A172 (cell line): ENCODE results near the gene ACTR5. TPM values are rescaled to one million over a fixed set of nuclear protein-coding genes. Genes with fewer than 3 reads are reported as not detected.

ENCODE experiments used
- DNase-seq: peaks from one replicate; pipeline ENCODE4 v3.0.0-alpha.2; 2015; ENCODE audit warnings: low spot score
- total RNA-seq: library from RNA; depleted of rRNA; stranded (reverse); fragments of >200 nt; shearing (Covaris generic); gene quantifications from 2 replicates; pipeline ENCODE4 v1.2.3, GENCODE V29; 2014; rRNA removed

Gene ACTR5
- total RNA-seq, result 9.4 and 12.0 TPM in 2 replicates

DNA sequence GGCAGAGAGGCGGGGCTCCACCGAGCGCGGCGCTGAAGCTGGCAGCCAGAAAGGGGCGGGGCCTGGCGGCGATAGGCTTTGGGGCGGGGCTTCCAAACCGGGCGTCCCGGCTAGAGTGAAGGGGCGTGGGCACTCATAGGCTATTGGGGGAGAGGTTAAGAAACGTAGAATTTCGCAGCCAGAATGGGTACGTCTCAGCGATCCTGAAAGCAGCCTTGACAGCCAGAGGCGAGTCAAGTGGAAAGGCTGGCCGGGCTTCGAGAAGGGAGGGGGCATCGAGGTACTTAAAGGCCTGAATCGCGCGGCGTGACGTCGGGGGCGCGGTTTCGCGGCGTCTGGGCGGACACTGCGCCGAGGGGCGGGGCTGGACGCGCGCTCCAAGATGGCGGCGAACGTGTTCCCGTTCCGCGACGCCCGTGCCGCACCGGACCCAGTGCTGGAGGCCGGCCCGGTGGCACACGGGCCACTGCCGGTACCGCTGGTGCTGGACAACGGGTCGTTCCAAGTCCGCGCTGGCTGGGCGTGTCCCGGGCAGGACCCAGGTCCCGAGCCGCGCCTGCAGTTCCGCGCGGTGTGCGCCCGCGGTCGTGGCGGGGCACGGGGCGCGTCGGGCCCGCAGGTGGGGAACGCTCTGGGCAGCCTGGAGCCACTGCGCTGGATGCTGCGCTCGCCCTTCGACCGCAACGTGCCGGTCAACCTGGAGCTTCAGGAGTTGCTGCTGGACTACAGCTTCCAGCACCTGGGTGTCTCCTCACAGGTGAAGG, at the start of gene ACTR5:
ACTR5 (plus strand) TSS at position 364 of the 764 bp plus-strand sequence; CDS start at position 383, 19 bp downstream.
- peak; percentile 77 for DNase-seq

DNA sequence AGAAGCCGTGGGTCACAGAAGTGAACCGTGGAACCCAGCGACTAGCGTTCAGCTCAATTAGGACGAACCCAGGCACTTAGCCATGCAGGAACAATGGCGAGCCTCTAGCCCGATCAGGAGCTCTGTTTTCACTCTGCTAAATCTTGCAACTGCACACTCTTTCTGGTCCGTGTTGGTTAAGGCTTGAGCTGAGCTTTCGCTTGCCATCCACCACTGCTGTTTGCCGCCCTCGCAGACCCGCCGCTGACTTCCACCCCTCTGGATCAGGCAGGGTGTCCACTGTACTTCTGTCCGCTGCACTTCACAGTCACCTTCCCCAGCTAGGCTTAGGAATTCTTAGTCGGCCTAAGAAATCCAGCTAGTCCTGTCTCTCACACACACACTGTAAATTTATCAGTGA, 49.7 kb upstream of the ACTR5 start:
- no peak for DNase-seq

DNA sequence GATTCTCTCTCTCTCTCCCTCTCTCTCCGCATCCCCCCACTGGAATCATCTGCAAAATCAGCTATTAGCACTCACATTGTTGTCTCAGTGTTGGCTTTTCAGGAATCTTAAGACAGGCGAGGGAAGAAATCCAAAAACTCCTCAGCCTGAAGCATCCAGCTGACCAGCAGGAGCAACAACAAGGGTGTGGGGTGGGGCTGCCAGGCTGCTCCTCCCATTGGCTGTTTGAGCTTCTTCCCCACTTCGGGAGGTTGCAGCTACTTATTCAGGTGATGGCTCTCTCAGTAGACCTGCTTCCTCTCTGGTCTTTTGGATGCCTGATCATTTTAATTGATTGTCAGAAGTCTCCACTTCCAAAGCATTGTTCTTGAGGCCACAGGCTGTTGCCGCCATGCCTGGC, 48.1 kb upstream of the ACTR5 start:
- no peak for DNase-seq

DNA sequence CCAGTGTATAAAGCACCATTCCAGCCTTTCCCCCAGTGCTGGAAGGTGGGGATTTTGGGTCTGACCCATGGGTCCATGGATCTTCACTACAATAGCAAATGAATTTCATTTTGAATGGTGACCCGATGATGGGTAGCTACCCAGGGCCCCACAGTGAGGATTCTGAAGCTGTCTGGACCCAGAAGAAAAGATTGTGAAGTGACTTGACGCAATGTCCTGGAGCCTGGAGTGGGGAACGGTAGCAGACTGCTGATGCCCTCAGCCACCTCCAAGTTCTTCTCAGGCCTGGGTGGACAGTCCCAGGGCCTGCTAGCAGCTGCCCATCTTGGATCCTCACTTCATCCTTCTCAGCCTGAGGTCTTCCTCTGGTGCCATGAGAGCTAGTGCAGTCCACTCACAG, 47.3 kb upstream of the ACTR5 start:
- no peak for DNase-seq

DNA sequence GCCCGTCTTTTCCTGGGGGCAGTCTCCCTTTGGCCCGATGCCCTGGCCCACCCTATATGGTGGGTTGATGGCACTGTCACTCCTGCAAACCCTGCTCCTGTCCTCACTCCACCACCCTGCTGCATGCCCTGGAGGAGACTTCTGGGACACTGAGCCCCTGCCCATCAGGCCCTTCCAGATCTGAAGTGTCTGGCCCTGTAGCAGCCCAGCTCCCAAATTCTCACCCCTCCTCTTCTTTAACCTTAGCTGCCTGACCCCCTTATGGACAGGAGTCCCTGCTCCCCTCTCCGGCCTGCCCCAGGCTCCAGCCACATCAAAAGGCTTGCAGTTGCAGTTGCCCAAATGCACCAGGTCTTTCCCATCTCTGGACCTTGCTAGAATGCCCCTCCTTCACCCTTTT, 44.7 kb upstream of the ACTR5 start:
- DNase-seq, result no peak

DNA sequence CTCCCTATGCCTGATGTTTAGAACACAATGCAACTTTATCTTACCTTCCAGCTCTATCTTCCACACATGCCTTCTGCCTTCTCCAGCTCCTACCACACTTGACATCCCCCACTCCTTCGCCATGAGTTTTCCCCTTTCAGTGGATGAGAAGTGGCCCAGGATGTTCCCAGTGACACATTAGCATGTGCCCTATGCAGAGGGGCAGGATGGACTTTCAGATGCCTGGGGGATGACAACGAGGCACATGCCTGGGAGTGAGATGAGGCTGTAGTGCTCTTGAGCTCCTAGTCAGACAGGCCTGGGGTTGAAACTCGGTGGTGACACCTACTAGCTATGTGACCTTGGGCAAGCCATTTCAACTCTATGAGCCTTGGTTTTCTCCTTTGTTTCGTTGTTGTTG, 44.1 kb upstream of the ACTR5 start:
- no peak for DNase-seq

DNA sequence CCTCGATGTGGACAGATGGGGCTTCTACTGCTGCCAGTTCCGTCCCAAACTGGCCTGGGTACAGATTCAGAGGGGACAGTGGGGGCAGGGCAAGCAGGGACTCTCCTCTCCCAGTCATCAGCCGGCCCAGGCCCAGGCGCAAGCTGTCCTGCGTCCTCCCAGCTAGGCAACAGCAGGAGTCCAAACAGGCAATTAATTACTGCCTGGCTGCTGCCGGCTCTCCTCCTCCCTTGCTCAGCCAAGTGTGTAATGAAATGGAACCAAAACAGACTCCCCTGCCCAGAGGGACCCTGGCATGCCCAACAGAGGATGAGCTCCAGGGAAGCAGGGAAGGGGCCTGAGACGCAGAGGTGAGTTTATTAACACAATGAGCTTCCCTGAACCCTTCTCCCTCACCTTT, 41.8 kb upstream of the ACTR5 start:
- no peak for DNase-seq

DNA sequence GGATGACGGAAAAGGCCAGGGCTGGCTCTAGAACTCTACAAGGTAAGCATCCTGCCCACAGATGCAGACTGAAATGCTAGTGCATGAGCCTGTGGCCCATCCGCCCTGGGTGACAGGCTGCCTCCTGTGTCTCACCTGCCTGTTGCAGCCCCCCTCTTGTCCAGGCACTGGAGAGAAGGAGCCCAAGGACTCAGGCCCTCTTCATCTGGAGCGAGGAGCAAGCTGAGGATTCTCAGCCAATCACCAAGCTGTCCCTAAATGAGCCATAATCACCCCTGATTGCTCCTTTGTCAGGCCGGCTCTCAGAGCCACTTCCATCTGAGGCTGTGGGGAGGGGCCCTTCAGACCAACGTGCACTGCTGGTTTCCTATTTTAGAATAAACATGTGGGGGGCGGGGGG, 34.0 kb upstream of the ACTR5 start:
- DNase-seq, result no peak

DNA sequence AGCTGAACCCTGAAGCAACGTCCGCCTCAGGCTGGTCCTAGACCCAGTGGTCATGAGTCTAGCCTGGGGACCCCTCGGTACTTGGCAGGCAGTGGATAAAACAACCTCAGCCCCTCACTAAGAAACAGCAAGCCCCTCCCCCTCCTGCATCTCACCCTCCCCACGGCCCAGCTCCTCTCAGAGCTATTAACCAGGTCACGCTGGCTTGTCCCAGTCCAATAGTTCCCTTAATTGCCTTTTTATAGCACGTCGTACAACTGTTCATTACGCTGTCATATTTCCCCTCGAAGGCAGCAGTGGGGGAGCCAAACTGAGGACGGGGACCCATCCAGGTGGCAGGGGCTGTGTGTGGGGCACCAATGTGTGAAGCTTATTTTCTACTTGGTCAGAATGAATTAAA, 32.6 kb upstream of the ACTR5 start:
- no peak for DNase-seq

DNA sequence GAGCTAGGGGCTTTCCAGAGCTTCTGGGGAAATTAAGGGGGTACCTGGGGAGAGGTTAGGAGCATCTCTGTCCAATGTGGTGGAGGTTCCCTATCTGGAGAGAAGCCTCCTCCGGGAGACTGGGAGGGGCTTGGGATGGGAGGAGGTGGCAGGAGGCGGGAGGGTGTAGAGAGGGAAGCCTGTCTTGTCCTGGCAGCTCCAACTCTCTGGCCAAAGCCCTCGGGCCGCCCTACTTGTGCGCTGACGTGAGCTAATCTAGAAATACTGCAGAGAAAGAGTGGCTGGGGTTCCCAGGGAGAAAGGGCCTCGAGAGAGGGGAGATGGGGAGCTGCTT, 25.6 kb upstream of the ACTR5 start:
- DNase-seq, result no peak

DNA sequence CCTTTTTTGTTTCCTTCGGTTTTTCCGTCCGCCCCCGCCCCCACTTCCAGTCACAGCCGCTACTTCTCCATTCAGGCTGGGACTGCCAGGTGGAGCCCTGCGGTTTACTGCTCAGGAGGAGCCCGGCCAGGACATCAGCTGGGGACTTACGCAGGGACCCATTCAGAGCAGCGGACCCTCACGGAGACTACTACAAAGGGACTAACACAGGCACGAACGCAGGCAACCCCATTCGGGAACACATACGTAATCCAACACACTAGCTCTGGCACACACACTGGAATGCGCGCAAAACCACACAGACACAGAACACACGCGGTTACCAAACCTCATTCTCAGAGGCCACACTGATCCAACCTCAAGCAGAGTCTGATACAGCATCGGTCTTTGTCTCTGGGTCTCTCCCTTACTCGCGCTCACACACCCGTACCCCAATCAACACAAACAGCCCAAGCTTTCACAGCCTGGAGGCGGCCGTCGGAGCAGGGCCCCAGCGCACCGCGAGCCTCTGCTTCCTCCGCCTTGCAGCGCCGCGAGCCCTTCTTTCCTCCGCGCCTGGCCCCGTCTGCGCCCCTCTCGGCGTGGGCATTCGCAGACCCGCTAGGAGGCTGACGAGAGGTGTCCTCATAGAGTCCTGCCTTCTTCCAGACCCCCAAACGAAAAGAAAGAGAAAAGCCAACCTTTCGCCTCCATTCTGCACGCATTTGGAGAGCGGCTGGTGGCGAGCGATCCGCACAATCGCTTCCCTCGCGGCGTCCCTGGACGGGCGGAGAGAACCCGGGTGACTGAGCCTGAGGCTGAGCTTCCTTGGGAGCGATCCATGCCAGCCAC, 25.0 kb upstream of the ACTR5 start:
- DNase-seq, result no peak

DNA sequence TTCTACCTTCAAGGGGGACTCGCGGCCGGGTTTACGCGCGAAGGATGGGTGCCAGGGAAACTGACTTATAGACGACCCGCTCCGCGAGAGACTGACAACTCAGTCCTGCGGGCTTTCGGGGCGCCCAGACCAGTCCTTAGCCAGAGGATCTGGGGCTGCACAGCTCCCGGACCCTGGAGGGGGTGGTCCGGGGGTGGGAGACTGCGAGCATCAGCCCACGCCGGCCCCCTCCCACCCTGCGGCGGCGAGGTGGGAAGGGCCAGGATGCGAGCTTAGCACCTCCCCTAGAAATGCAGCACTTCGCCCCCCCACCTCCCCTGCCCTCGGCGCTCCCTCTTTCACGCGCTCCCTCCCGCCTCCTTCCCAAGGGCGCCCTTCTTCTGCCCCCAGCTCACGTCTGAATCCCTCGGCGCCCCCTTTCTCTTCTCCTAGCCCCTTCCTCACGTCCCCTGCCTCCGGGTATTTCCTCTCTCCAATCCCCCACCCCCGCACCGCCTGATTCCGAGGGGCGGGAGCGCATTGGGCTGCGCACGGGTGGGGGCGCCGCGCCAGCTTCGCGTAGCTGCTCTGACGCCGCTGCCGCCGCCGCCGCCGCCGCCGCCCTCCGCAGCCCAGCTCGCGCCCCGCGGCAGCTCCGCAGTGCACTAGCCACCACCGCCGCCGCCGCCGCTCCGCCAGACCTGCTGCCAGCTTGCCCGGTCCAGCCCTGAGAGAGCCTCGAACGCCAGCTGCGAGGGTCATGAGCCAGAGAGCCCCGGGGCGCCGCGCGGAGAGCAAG, 24.2 kb upstream of the ACTR5 start, which contains the start of gene SLC32A1:
SLC32A1 (plus strand) TSS at position 639 of the 778 bp plus-strand sequence. CDS start 239 bp downstream, outside the sequence.
- DNase-seq, result no peak

DNA sequence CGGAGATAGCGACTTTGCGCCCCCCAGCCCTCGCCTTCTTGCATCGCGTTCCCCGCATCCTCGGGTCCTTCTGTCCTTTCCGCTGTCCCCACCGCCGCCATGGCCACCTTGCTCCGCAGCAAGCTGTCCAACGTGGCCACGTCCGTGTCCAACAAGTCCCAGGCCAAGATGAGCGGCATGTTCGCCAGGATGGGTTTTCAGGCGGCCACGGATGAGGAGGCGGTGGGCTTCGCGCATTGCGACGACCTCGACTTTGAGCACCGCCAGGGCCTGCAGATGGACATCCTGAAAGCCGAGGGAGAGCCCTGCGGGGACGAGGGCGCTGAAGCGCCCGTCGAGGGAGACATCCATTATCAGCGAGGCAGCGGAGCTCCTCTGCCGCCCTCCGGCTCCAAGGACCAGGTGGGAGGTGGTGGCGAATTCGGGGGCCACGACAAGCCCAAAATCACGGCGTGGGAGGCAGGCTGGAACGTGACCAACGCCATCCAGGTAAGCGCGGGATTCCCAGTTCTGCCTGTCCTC, 23.6 kb upstream of the ACTR5 start:
- no peak for DNase-seq

DNA sequence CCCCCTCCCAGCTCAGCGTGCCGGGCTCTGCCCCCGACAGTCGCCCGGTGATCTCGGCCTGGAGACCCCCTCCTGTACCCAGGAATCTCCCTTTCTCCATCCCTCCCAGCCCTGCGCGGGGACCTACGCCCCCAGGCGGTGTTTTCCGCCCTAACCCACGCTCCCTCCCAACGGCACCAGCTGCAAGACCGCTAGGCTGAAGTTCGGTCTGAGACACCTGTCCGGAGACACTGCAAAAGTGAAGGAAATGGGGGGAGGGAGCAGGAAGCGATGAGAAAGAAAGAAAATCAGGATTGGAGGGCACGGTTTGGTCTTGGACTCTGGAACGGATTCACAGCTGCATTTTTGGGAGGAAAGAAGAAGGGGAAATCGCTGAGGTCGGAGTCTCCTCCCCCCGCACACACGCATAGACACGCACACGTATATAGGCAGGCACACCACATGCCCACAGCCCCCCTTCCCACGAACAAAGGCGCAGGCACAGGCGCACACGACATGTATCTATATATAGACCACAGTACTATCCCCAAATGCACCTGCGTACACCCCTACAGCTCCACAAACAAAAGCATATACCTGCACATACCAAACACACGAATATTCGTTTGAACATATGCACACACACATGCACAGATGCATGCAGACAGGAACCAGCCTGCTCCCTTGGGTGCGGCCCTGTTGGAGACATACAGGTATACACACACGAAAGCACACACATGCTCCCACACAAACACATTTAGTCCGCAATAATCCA, 22.9 kb upstream of the ACTR5 start:
- DNase-seq, result no peak

DNA sequence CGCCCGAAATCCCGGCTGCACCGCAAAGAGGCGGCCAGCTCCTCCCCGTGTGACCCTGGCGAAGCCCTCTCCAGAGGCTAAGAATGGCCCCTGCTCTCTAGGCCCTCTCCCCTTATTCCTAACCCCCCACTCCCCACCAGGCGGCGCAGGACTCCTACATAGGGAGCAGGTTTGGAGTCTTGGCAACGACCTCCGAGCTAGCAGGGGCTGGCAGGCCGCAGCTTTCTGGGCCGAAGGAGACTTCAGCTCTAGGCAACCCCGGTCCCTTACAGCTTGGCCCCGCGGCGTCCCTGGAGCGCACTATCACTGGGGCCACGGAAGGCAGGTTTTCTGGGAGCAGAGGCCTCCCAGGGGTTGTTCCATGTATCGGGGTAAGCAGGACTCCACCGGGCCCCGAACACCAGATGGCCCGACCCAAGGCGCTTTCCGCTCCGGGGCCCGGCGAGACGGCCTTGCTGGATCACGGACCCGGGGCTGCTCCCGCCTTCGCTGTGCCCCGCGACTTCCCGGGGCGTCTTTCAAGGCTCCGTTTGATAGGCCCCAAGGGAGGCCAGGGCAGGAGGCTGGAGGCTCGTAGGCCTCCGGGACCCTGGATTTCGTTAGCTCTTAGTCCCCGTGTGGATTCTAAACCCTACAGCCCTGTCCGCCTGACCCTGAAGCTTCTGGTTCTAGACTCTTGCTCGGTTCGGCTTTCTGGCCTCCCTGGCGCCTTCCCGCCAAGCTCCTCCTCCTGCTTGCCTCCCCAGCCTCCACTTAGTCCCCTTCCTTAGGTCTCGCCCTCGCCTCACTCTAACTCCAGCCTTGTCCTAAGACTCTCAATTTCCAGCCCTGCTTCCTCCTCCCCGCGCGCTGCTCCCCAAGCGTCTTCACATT, 22.1 kb upstream of the ACTR5 start:
- no peak for DNase-seq

DNA sequence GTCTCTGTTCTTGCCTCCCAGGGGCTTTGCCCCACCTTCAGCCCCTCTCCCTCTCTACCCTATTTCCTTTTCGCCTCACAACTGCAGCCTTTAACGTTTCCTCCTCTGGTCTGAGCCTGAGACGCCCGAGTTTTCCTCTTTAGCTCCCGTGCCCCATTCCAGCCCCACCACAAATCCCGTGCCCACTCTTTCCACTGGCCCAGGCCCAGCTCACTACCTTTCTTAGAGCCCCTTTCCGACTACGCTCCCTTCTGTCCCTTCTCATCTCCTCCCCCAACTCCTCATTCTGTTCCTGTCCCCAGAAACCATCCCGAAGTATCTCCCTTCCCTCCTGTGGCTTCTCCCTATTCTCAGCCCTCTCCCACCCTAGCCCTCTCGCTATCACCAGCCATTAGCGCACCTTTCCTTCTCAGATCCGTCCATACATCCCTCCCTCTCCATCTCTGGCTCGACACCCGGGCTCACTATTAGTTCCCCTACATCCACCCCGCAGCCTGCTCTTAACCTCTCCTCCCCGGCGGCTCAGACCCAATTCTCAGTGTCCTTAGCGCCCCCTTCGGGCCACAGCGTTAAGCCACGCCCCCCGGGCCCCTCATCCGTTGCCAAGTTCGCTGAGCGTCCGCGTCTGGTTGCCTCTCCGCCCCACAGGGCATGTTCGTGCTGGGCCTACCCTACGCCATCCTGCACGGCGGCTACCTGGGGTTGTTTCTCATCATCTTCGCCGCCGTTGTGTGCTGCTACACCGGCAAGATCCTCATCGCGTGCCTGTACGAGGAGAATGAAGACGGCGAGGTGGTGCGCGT, 21.3 kb upstream of the ACTR5 start:
- DNase-seq, result no peak

DNA sequence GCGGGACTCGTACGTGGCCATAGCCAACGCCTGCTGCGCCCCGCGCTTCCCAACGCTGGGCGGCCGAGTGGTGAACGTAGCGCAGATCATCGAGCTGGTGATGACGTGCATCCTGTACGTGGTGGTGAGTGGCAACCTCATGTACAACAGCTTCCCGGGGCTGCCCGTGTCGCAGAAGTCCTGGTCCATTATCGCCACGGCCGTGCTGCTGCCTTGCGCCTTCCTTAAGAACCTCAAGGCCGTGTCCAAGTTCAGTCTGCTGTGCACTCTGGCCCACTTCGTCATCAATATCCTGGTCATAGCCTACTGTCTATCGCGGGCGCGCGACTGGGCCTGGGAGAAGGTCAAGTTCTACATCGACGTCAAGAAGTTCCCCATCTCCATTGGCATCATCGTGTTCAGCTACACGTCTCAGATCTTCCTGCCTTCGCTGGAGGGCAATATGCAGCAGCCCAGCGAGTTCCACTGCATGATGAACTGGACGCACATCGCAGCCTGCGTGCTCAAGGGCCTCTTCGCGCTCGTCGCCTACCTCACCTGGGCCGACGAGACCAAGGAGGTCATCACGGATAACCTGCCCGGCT, 20.6 kb upstream of the ACTR5 start:
- DNase-seq, result no peak

DNA sequence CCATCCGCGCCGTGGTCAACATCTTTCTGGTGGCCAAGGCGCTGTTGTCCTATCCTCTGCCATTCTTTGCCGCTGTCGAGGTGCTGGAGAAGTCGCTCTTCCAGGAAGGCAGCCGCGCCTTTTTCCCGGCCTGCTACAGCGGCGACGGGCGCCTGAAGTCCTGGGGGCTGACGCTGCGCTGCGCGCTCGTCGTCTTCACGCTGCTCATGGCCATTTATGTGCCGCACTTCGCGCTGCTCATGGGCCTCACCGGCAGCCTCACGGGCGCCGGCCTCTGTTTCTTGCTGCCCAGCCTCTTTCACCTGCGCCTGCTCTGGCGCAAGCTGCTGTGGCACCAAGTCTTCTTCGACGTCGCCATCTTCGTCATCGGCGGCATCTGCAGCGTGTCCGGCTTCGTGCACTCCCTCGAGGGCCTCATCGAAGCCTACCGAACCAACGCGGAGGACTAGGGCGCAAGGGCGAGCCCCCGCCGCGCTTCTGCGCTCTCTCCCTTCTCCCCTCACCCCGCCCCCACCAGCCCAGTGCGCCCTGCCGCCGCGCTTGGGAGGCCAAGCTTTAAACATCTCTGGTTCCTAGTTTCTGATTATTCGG, 20.0 kb upstream of the ACTR5 start:
- DNase-seq, result no peak
